Superior temporal gyrus (tissue), 1 donor: ENCODE data around the gene LMBR1.
"Not testable (repeated sequence)": the region's sequence is repeated elsewhere in the genome, so short reads cannot be mapped to it uniquely, and the experiment has no call there.

Experiments
- DNase-seq: peaks from one replicate; pipeline ENCODE4 v3.0.0-alpha.2; 2016; ENCODE audit errors: extremely low spot score

Gene LMBR1

GRCh38 chr7:156697283-156697682 is 195.7 kb downstream of the LMBR1 start:
- DNase-seq, result not testable (repeated sequence)

- DNase-seq, result no peak
Observed at GRCh38 chr7:156693627-156694026, 199.4 kb downstream of the LMBR1 start.

- no peak for DNase-seq
Observed at GRCh38 chr7:156692849-156693248, 200.1 kb downstream of the LMBR1 start.

GRCh38 chr7:156691764-156692163 is 201.2 kb downstream of the LMBR1 start:
- DNase-seq, result no peak

GRCh38 chr7:156684661-156685060 is 208.3 kb downstream of the LMBR1 start:
- DNase-seq, result no peak

GRCh38 chr7:156684251-156684650 is 208.7 kb downstream of the LMBR1 start:
- DNase-seq, result no peak

- no peak for DNase-seq
Observed at GRCh38 chr7:156682928-156683327, 210.1 kb downstream of the LMBR1 start.

- no peak for DNase-seq
Observed at GRCh38 chr7:156680281-156680680, 212.7 kb downstream of the LMBR1 start.

GRCh38 chr7:156677374-156678054 is 215.5 kb downstream of the LMBR1 start:
- DNase-seq, result no peak

- no peak for DNase-seq
Observed at GRCh38 chr7:156676263-156676662, 216.7 kb downstream of the LMBR1 start.

GRCh38 chr7:156675721-156676120 is 217.3 kb downstream of the LMBR1 start:
- DNase-seq, result no peak

- DNase-seq, result no peak
Observed at GRCh38 chr7:156673902-156674301, 219.1 kb downstream of the LMBR1 start.

GRCh38 chr7:156673454-156673853 is 219.5 kb downstream of the LMBR1 start:
- DNase-seq, result no peak

GRCh38 chr7:156669035-156669828 is 223.8 kb downstream of the LMBR1 start:
- no peak for DNase-seq

GRCh38 chr7:156668130-156668741 is 224.7 kb downstream of the LMBR1 start:
- DNase-seq, result no peak

GRCh38 chr7:156667110-156667426 is 225.9 kb downstream of the LMBR1 start:
- DNase-seq, result no peak

- no peak for DNase-seq
Observed at GRCh38 chr7:156666368-156667109, 226.4 kb downstream of the LMBR1 start.

GRCh38 chr7:156665101-156665500 is 227.9 kb downstream of the LMBR1 start:
- DNase-seq, result no peak

- DNase-seq, result no peak
Observed at GRCh38 chr7:156662277-156662676, 230.7 kb downstream of the LMBR1 start.

GRCh38 chr7:156661637-156662036 is 231.3 kb downstream of the LMBR1 start:
- DNase-seq, result no peak

- DNase-seq, result no peak
Observed at GRCh38 chr7:156659961-156660360, 233.0 kb downstream of the LMBR1 start.

- DNase-seq, result no peak
Observed at GRCh38 chr7:156659203-156659602, 233.8 kb downstream of the LMBR1 start.
